ENCODE measurements around the gene VPS37C.
A peak's percentile ranks its signal among the peaks of the same experiment; 100 is the strongest.
"Not testable (repeated sequence)": the region's sequence is repeated elsewhere in the genome, so short reads cannot be mapped to it uniquely, and the experiment has no call there.

VPS37C gene

DNA sequence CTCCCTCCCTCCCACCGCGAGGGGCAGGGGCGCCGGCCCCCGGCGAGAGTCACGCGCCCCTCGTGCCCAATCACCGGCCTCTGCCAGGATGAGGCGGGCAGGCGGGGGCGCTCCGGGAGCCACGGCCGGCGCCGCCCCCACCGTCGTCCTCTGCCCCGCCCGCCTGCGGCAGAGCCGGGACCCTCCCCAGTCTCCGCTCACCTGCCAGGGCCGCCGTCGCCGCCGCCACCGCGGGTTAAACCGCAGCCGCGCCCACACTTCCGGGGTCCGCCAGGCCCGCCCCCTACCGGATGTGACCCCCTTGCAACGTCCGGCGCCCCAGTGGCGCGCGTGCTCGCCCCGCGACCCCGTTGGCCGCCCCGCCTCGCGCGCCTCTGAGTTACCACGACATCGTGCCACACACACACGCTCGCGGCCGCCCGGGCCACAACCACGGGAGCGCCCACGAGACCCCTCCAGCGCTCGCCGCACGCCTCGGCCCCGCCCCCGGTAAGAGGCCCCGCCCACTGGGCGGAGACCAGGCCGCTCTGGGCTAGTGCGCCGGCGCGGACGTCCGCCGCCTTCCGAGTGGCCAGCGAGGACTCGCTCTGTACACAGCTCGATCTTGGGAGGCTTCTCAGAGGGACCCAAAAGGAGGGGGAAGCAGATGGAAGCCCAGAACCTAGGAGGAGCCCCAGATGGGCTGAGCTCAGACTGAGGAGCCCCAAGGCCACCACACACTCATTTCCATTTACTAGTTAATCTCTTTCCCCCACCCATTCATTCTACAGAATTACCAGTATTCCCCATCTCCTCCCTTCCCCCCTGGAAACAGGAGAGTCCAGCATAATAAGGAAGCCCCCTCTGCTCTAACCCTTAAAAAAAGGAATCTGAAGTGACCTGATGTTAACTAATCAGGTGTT lies at the start of gene VPS37C:
VPS37C (minus strand) TSS at position 237 of the 902 bp plus-strand sequence. CDS start 22,597 bp downstream, outside the sequence.
- DNase-seq: peak; percentile 97

- not testable (repeated sequence) for DNase-seq
These were observed 49.4 kb upstream of the VPS37C start for GRCh38 chr11:61210629-61211028.

GRCh38 chr11:61207636-61208310 lies 46.5 kb upstream of the VPS37C start:
- DNase-seq: not testable (repeated sequence)

DNA sequence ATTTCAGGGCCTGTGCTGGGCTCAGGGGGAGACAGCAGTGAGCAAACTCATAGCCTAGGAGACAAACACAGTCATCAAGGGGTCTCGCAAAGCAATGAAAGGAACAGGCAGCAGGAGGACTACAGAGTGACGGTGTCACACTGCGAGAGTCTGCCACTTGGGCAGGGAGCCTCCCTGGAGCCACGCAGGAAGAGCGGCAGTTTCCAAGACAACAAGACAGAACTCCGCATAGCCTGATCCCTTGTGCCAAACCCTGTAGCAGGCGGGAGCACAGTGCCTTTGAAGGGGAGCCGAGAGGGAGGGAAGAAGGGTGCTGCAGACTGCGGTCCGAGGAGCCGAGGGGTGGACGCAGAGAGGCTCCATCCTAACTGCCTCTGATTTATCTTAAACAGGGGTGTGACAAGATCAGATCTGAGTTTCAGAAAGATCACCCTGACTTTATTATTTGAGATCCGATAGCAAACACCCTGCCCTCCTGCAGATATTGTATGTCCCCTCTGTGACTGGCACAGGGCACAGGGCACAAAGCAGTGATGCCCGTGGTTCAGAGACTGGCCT lies 43.4 kb upstream of the VPS37C start:
- DNase-seq: not testable (repeated sequence)

GRCh38 chr11:61203873-61204272 lies 42.6 kb upstream of the VPS37C start:
- DNase-seq: not testable (repeated sequence)

DNA sequence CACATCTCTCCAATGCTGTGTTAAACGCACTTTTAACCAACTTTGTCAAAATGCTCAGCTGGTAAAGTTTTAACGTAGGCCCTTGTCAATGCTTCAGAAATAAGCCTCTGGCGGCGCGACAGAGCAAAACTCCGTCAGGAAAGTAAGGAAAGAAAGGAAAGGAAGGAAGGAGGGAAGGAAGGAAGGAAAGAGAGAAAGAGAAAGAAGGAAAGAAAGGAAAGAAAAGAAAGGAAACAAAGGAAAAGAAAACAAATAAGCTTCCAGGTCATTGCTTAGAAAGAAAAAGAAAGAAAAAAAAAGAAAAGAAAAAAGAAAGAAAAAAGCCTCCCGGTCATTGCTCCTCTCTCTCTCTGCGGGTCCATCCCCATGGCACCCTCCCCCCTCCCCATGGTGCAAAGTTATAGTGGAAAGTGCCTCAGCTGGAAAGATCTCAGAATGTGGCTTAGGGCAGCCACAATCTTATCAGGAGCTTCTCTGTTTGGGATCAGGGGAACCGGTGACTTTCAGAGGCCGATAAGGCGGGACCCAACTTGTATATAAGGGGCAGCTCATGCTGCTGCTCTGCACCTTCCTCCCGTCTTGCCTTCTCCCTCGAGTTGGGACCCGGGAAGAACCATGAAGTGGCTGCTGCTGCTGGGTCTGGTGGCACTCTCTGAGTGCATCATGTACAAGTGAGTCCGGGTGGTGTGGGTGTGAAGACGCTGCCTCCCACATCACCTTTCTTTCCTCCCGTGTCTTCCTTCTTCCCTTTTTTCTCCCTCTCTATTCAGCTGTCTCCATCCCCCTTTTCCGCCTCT lies 41.9 kb upstream of the VPS37C start, which contains the start of gene PGA3:
PGA3 (plus strand) TSS at position 566 of the 797 bp plus-strand sequence; CDS start at position 616, 50 bp downstream.
- DNase-seq: not testable (repeated sequence)

DNA sequence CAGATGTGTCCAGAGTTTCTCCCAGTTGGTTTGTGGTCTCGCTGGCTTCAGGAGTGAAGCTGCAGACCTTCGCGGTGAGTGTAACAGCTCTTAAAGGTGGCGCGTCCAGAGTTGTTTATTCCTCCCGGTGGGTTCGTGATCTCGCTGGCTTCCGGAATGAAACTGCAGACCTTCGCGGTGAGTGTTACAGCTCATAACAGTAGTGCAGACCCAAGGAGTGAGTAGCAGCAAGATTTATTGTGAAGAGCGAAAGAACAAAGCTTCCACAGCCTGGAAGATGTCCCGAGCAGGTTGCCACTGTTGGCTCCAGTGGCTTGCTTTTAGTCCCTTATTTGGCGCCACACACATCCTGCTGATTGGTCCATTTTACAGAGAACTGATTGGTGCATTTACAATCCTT lies 40.2 kb upstream of the VPS37C start:
- no peak for DNase-seq

DNA sequence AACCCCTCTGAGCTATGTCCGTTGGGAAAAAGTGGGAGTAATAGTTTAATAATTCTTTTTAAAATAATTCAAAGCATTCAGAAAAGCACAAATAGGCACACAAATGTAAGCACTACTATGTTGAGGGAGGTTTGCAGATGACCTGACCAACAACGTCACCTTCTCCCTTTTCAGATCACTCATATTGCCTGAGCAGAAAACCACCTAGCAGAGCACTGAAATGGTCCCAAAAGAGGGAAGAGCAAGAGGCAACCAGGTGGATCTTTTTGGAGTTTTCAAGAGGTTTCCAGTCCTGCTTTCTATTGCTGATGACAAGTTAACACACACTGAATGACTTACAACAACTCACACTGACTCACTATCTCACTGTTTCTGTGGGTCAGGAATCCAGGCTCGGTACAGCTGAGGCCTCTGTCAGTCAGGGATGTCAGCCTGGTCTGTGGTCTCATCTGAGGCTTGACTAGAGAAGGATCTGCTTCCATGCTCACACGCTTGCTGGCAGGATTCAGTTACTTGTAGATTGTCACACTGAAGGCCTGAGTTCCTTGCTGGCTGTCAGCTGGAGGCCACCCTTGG lies 37.8 kb upstream of the VPS37C start:
- DNase-seq: no peak

DNA sequence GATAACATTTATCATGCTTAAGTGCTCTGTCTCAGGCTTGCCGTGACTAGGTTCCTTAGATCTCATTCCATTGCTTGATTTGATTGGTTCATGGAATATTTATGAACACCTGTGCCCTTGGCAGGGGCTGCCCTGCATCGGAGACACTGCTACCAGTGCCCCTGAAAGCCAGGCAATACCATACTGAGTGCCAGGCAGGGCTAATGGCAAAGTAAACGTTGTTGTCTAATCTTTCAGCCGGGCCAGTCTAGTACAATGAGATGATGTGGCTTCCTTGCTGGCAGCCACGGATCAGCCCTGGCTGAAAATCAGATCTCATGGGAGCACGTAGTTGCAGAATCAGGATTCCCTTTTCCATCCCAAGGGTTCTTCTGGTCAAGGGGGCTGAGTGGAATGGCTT lies 37.1 kb upstream of the VPS37C start:
- no peak for DNase-seq

GRCh38 chr11:61195719-61196118 lies 34.5 kb upstream of the VPS37C start:
- DNase-seq: no peak

DNA sequence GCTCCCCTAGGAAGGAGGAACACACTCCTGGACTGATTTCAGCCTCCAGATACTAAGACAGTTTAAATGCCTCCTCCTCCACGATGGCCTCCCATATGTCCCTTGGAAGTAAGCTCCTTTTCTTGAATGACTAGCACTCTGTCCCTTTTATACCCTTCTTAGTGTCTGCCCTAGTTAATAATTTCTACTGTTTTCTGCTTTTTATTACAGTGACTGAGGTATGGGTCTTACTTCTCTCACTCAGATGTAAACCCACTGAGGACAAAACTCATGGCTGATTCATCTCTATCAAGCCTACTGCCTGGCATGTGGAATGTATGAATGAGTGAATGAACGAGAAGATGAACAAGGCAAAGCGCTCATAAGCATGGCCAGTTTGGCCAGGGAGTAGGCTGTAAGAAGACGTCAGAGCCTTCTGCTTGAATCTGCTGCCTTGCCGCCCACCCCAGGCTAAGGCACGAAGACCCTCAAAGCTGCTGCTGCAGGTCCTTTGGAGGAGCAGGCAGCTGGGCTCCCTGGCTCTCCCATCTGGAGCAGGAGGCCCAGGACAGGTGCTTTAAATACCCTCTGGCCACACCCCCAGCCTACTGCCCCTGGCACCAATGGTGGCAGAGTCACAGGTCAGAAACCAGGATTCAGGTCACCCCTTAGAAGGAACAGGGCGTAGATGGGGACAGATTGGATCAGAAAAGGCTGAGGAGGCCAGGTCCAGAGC lies 33.9 kb upstream of the VPS37C start:
- DNase-seq: no peak

- no peak for DNase-seq
These were observed 33.0 kb upstream of the VPS37C start for GRCh38 chr11:61194169-61194671.

- no peak for DNase-seq
These were observed 32.4 kb upstream of the VPS37C start for GRCh38 chr11:61193596-61193995.

- DNase-seq: no peak
These were observed 28.7 kb upstream of the VPS37C start for GRCh38 chr11:61189933-61190332.

DNA sequence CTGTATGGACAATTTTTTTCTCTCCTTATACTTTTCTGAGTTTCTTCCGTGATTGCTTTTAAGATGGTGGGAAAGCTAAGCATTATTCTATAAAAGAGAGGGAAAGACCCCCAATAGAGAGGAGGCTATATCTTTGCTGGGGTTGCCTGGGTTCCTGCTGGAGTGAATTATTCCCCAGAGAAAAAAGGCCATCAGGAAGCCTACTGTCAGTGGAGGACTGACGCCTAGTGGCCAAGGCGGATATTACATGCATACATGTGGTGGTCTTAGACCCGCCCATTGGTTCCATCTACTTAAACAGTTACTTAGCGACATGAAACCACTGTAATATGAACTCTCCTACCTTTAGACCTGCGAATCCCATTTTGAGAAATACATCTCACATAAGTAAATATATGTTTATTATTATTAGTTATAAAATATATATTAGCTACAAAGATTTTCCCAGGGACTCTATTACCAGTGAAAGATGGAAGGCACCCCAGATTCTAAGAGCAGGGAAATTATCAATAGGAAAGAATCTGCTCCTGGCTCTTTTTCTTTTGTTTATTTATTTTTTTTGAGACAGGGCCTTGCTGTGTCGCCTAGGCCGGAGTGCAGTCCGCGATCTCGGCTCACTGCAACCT lies 26.4 kb upstream of the VPS37C start:
- DNase-seq: peak; percentile 89

GRCh38 chr11:61186504-61186903 lies 25.3 kb upstream of the VPS37C start:
- DNase-seq: no peak

- DNase-seq: no peak
These were observed 22.4 kb upstream of the VPS37C start for GRCh38 chr11:61183645-61184044.

DNA sequence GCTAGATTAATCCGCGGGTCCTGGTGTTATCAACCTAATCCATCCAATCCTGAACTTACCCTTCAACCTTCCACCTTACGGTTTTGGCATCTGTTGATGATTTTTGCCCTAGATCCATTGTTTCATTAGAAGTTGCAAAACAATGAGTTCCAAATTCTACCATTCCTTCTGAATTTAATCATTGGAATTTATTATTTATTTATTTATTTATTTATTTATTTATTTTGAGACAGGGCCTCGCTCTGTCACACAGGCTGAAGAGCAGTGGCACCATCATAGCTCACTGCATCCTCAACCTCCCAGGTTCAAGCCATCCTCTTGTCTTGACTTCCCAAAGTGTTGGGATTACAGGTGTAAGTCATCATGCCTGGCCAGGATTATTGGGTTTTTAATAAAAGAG lies 20.3 kb upstream of the VPS37C start:
- DNase-seq: no peak

- DNase-seq: not testable (repeated sequence)
These were observed 19.0 kb upstream of the VPS37C start for GRCh38 chr11:61180205-61180604.

DNA sequence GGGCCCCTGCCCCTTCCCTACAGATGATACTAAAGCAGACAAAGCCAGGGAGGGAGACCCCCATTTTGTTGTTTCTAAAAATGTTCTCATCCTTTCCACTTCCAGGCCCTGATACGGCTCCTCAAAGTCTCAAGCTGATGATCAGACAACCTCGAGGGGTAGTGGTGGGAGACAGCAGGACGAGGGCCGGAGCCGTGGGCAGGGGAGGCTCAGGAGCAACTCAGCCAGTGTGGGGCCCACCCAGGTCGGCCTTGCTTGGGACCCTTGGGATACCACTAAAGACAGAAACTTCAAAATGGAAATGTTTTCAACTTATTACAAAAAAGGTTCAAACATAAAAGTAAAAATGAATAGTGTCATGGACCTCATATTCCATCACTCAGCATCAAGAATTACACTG lies 15.2 kb upstream of the VPS37C start:
- no peak for DNase-seq

- no peak for DNase-seq
These were observed 13.7 kb upstream of the VPS37C start for GRCh38 chr11:61174949-61175348.
